OCI-LY3 (cell line): Measurements from ENCODE around the gene CTU2.

Experiments used
- H2AFZ ChIP-seq: fragments of 200-600, 300-600 bp; shearing (Covaris generic); 2 replicates; pipeline ENCODE4 v1.6.0; 2014; ENCODE audit warnings: antibody characterized with exemption, low read depth, low read length
- H3K27ac ChIP-seq: fragments of 200-600, 300-600 bp; sonication (generic); 2 replicates; pipeline ENCODE4 v1.5.1; 2014; ENCODE audit warnings: mild to moderate bottlenecking, low read length, moderate library complexity, mixed read lengths
- H3K27me3 ChIP-seq: fragments of 200-600, 300-600 bp; sonication (generic); 2 replicates; pipeline ENCODE4 v1.6.1; 2014; ENCODE audit warnings: low read depth, low read length, mixed read lengths
- H3K36me3 ChIP-seq: fragments of 200-600, 300-600 bp; sonication (generic); replicated peaks from 2 replicates; pipeline ENCODE3; 2014; ENCODE audit warnings: low read depth, low read length, mixed read lengths
- H3K4me1 ChIP-seq: fragments of 300-600, 200-600 bp; sonication (generic); 2 replicates; pipeline ENCODE4 v1.6.1; 2014; ENCODE audit warnings: low read length, mixed read lengths
- H3K4me2 ChIP-seq: fragments of 200-600, 300-600 bp; sonication (generic); 2 replicates; pipeline ENCODE4 v1.6.1; 2014; ENCODE audit warnings: low read length, mixed read lengths
- H3K4me3 ChIP-seq: fragments of 300-600, 200-600 bp; sonication (generic); 2 replicates; pipeline ENCODE4 v1.5.1; 2014; ENCODE audit warnings: antibody characterized with exemption, mild to moderate bottlenecking, low read length, moderate library complexity
- H3K79me2 ChIP-seq: fragments of 300-600, 200-600 bp; shearing (Covaris generic); 2 replicates; pipeline ENCODE4 v1.6.1; 2014; ENCODE audit warnings: mild to moderate bottlenecking, low read length, mixed read lengths
- H3K9ac ChIP-seq: fragments of 300-600, 200-600 bp; shearing (Covaris generic); 2 replicates; pipeline ENCODE4 v1.6.0; 2014; ENCODE audit warnings: mild to moderate bottlenecking, low read length, moderate library complexity
- H3K9me3 ChIP-seq: fragments of 200-600, 300-600 bp; shearing (Covaris generic); 2 replicates; pipeline ENCODE4 v1.6.1; 2014; ENCODE audit warnings: low read length, mixed read lengths; ENCODE audit not compliant: insufficient read depth
- H4K20me1 ChIP-seq: fragments of 200-600, 300-600 bp; sonication (generic); 2 replicates; pipeline ENCODE4 v1.6.1; 2016; ENCODE audit warnings: low read length, mixed read lengths; ENCODE audit not compliant: insufficient read depth
- CTCF ChIP-seq: fragments of 200-600, 300-600 bp; sonication (generic); IDR thresholded peaks from 2 replicates; pipeline ENCODE4 v1.5.1; 2014; ENCODE audit warnings: antibody characterized with exemption, low read length, low read depth
- EZH2phosphoT487 ChIP-seq: fragments of 200-600 bp; shearing (Covaris generic); IDR thresholded peaks from 2 replicates; pipeline ENCODE4 v1.6.1; 2018; ENCODE audit warnings: antibody characterized with exemption, mixed run types, low read depth

CTU2 gene

GRCh38 chr16:88715312-88716190 is 9.2 kb downstream of the CTU2 start:
- no peaks in the 10 kb centered on the region for H3K9me3 ChIP-seq
- H3K4me3 ChIP-seq = no peak overlapping the region
- H3K27me3 ChIP-seq = no peaks in the 10 kb centered on the region
- peaks cover 18% of the 10 kb centered on the region for H3K36me3 ChIP-seq
- H3K4me2 ChIP-seq = no peak overlapping the region
- no peak overlapping the region for H3K27ac ChIP-seq
- H4K20me1 ChIP-seq = no peaks in the 10 kb centered on the region
- H2AFZ ChIP-seq = no peak overlapping the region
- TF ChIP-seq EZH2phosphoT487 = no peak
- TF ChIP-seq CTCF = no peak
- no peak overlapping the region for H3K9ac ChIP-seq
- H3K79me2 ChIP-seq = peaks cover 5% of the 10 kb centered on the region; the same call in 1 of the 2 replicates
- no peaks in the 10 kb centered on the region for H3K4me1 ChIP-seq

- TF ChIP-seq EZH2phosphoT487 (no peak), CTCF (no peak)
- no peak overlapping the region for H2AFZ ChIP-seq
- H3K9ac ChIP-seq = no peak overlapping the region
- H3K36me3 ChIP-seq = peaks cover 19% of the 10 kb centered on the region
- peaks cover 2% of the 10 kb centered on the region; the same call in 1 of the 2 replicates for H3K79me2 ChIP-seq
- H3K9me3 ChIP-seq = no peaks in the 10 kb centered on the region
- H3K4me3 ChIP-seq = no peak overlapping the region
- H3K4me1 ChIP-seq = no peaks in the 10 kb centered on the region
- no peak overlapping the region for H3K4me2 ChIP-seq
- H3K27ac ChIP-seq = no peak overlapping the region
- H4K20me1 ChIP-seq = no peaks in the 10 kb centered on the region
- H3K27me3 ChIP-seq = no peaks in the 10 kb centered on the region
Observed at GRCh38 chr16:88716201-88716600, 9.9 kb downstream of the CTU2 start.

GRCh38 chr16:88716601-88717001 is 10.3 kb downstream of the CTU2 start:
- Histone ChIP-seq H3K9ac (no peak overlapping the region), H3K9me3 (no peaks in the 10 kb centered on the region), H3K27ac (no peak overlapping the region), H3K4me3 (no peak overlapping the region), H3K4me2 (no peak overlapping the region), H4K20me1 (no peaks in the 10 kb centered on the region), H3K4me1 (no peaks in the 10 kb centered on the region), H2AFZ (no peak overlapping the region), H3K79me2 (no peaks in the 10 kb centered on the region; the same call in 1 of the 2 replicates), H3K36me3 (peaks cover 21% of the 10 kb centered on the region), H3K27me3 (no peaks in the 10 kb centered on the region)
- no peak for TF ChIP-seq EZH2phosphoT487
- TF ChIP-seq CTCF = no peak

- Histone ChIP-seq H3K4me3 (no peak overlapping the region), H4K20me1 (no peaks in the 10 kb centered on the region), H3K9ac (no peak overlapping the region), H3K9me3 (no peaks in the 10 kb centered on the region), H3K27ac (no peak overlapping the region), H3K79me2 (no peaks in the 10 kb centered on the region), H3K27me3 (no peaks in the 10 kb centered on the region), H3K4me2 (no peak overlapping the region), H2AFZ (no peak overlapping the region), H3K4me1 (no peaks in the 10 kb centered on the region), H3K36me3 (peaks cover 23% of the 10 kb centered on the region)
- no peak for TF ChIP-seq CTCF
- TF ChIP-seq EZH2phosphoT487 = no peak
Observed at GRCh38 chr16:88718178-88718577, 11.9 kb downstream of the CTU2 start.
